Activated T-helper 9 cell treated with anti-CD3 and anti-CD28 coated beads, Interleukin-2, amount 50 U/mL, for 16 hours (primary cell): Measurements from ENCODE around the gene ZMYND15.

Experiments used
- DNase-seq: peaks from one replicate; pipeline ENCODE4 v3.0.0-alpha.2; 2020; ENCODE audit warnings: low read depth

The ZMYND15 gene

DNA sequence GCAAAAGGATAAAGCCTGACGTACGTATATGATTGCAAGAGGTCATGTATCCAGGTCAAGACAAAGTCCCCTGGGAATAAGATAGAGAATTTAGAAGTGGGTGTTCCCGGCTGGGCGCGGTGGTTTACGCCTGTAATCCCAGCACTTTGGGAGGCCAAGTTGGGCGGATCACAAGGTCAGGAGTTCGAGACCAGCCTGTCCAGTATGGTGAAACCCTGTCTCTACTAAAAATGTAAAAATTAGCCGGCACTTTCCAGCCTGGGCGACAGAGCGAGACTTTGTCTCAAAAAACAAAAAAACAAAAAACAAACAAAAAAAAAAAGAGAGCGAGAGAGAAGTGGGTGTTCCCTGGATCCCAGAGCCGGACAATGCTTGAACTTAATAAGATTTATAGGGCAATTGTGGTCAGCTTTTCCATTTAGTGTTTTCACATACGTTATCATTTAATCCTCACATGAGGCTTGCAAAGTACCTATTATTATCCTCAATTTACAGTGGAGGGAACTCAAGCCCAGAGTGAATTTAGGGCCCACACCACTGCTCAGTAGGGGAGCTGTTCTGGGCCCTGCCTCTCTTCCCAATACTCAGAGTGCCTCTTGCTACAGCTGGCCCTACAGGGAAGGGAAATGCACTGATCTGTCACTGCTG, 48.6 kb downstream of the ZMYND15 start:
- no peak for DNase-seq

DNA sequence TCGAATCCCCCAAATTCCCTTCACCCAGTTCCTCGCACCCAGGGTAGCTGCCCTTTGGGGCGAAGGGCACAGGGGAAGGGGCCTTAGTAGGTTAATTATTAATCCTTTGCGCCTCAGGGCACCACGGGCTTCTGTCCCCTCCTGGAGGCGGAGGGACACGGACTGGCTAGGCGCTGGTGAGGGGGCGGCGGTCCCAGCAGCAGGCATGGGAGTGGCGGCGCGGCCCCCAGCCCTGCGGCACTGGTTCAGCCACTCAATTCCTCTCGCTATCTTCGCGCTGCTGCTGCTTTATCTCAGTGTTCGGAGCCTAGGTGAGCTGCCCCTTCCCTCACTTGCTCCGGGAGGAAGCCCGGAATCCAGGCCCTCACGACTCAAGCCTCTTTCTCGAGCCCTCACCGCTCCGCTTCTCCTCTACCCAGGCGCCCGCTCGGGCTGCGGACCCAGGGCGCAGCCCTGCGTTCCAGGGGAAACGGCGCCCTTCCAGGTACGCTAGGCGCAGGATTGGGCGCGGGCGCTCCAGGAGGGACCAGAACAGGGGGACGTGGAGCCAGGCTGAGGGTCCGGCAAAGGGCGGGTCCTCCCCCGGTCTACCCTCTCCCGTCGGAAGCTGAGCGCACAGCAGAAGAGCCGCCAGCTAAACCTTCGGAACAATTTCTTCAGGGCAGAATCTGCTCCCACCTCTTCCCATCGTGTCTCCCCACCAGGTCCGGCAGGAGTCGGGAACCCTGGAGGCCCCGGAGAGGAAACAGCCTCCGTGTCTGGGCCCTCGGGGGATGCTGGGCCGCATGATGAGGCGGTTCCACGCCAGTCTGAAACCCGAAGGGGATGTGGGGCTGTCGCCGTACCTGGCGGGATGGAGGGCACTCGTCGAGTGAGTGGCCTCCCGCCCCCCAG, 49.4 kb downstream of the ZMYND15 start, which contains the start of gene GLTPD2:
Gene GLTPD2, plus strand, starts transcription at position 158 of the 894 bp plus-strand sequence. Its CDS starts 48 bp downstream, at position 206.
- no peak for DNase-seq

DNA sequence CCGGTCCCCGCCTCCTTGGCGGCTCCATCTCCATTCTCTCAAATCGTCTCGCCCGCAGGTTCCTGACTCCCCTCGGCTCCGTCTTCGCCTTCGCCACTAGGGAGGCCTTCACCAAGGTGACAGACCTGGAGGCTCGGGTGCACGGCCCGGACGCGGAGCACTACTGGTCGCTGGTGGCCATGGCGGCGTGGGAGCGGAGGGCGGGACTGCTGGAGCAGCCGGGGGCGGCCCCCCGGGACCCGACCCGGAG, 50.0 kb downstream of the ZMYND15 start:
- DNase-seq: no peak

DNA sequence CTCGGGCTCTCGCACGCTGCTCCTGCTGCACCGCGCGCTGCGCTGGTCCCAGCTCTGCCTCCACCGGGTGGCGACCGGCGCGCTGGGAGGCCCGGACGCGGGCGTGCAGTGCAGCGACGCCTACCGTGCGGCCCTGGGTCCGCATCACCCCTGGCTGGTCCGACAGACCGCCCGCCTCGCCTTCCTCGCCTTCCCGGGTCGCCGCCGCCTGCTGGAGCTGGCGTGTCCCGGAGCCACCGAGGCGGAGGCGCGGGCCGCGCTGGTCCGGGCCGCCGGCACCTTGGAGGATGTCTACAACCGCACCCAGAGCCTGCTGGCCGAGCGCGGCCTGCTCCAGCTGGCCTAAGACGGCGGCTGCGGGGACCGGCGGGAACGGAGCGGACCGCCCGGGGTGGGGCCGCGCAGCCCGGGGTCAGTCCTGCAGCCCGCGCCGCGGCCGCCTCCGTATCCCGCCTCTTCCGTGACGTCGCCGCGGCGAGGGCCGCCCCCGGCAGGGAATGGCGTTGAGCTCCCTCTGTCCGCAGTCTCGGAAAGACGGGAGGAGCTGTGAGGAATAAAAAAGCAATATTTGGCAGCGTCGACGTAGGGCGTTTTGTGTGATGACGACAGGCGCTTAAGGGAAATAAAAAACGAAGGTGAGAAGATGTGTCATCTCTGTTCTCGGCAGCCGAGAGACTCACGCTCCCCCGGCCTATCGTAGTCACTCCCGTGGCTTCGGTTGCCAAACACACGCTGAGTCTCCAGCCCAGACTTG, 50.5 kb downstream of the ZMYND15 start:
- DNase-seq: peak; percentile 71

DNA sequence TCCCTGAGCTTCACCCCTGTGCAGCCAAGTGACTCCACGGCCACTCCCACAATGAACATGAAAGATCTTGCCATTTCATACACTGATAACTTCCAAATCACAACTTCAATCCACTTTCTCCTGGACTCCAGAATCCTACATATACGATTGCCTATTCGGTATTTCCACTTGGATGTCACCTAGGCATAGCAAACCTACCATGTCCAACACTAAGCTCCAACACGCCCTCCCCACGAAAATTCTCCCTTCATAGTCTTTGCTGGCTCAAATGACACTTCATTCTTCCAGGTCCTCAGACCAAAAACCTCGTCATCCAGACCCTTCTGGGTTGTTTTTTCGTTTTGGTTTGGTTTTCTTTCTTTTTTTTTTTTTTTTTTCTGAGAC, 51.1 kb downstream of the ZMYND15 start:
- DNase-seq: no peak

DNA sequence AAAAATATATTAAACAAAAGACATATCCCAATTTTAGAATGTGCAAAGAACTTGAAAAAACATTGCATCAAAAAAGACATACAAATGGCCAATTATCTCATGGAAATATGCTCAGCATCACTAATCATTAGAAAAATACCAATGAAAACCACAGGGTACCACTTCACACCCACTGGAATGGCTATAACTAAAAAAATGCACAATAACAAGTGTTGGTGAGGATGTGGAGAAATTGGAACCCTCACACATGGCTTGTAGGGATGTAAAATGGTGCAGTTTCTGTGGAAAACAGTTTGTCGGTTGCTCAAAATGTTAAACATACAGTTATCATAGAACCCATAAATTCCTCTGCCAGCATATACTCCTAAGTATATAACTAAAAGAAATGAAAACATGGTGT, 55.5 kb downstream of the ZMYND15 start:
- DNase-seq: no peak
